AG04450 (cell line): ENCODE data around the gene PDZD2. TPM values are rescaled to one million over a fixed set of nuclear protein-coding genes. Genes with fewer than 3 reads are reported as not detected.

Experiments used
- CTCF ChIA-PET: fragments of 300-600, 350-600 bp; formaldehyde crosslinking; extraction: SDS; loops from one replicate; lab custom pipeline; 2022; ENCODE audit warnings: antibody characterized with exemption, inconsistent platforms; lab: Charles Lee
- POLR2A ChIA-PET: fragments of 350-600 bp; formaldehyde crosslinking; extraction: SDS; loops from one replicate; lab custom pipeline; 2021; ENCODE audit warnings: antibody characterized with exemption, inconsistent platforms; lab: Yijun Ruan, JAX
- DNase-seq: peaks from one replicate; pipeline ENCODE4 v3.0.0-alpha.2; 2011; ENCODE audit warnings: low read depth, low spot score
- H3K27ac ChIP-seq: one replicate; pipeline ENCODE4 v1.5.1; 2012; ENCODE audit warnings: low read depth, low read length, control low read depth
- H3K27me3 ChIP-seq: one replicate; pipeline ENCODE4 v1.6.0; 2012; ENCODE audit warnings: low read length; ENCODE audit not compliant: control insufficient read depth, insufficient read depth
- H3K4me3 ChIP-seq: 2 replicates; pipeline ENCODE4 v1.5.1; 2011; ENCODE audit warnings: mild to moderate bottlenecking, low read depth, low read length, control low read depth
- H3K9me3 ChIP-seq: 2 replicates; pipeline ENCODE4 v1.5.1; 2012; ENCODE audit warnings: low read length; ENCODE audit not compliant: control insufficient read depth, insufficient read depth
- CTCF ChIP-seq: IDR thresholded peaks from 2 replicates; pipeline ENCODE4 v1.5.1; 2011; ENCODE audit warnings: low read depth, low read length, control low read depth, inconsistent platforms
- polyA plus RNA-seq: library from polyadenylated mRNA; depleted of rRNA; stranded (reverse); fragments of >200 nt; gene quantifications from 2 replicates; pipeline ENCODE4 v1.2.3, GENCODE V29; 2011

PDZD2 gene
- polyA plus RNA-seq, 1 experiment: 0.40 TPM

- CTCF ChIA-PET: no interaction called here
- no peak for TF ChIP-seq CTCF
Observed at GRCh38 chr5:31641059-31641458, 2.1 kb downstream of the PDZD2 start.

GRCh38 chr5:31641575-31641974 lies 2.6 kb downstream of the PDZD2 start:
- H3K27me3 ChIP-seq: peaks cover 40% of the 10 kb centered on the region
- no peak for TF ChIP-seq CTCF

More at GRCh38 chr5:31641059-31641458, 2.1 kb downstream of the PDZD2 start:
- no peak for DNase-seq
- no peaks in the 10 kb centered on the region for H3K9me3 ChIP-seq
- peaks cover 36% of the 10 kb centered on the region for H3K27me3 ChIP-seq
- H3K4me3 ChIP-seq: no peak overlapping the region
- POLR2A ChIA-PET: no interaction called here
- H3K27ac ChIP-seq: no peak overlapping the region

GRCh38 chr5:31645420-31646081 lies 6.6 kb downstream of the PDZD2 start:
- no peak overlapping the region for H3K27ac ChIP-seq
- TF ChIP-seq CTCF: no peak
- no peak overlapping the region for H3K4me3 ChIP-seq
- ChIA-PET POLR2A (no interaction called here), CTCF (no interaction called here)
- H3K27me3 ChIP-seq: peaks cover 33% of the 10 kb centered on the region
- no peaks in the 10 kb centered on the region for H3K9me3 ChIP-seq
- DNase-seq: no peak

More at GRCh38 chr5:31641575-31641974, 2.6 kb downstream of the PDZD2 start:
- no peaks in the 10 kb centered on the region for H3K9me3 ChIP-seq
- H3K4me3 ChIP-seq: no peak overlapping the region
- CTCF ChIA-PET: no interaction called here
- POLR2A ChIA-PET: no interaction called here
- no peak overlapping the region for H3K27ac ChIP-seq
- no peak for DNase-seq

GRCh38 chr5:31648326-31648725 lies 9.4 kb downstream of the PDZD2 start:
- ChIA-PET CTCF (no interaction called here), POLR2A (no interaction called here)
- no peak overlapping the region for H3K27ac ChIP-seq
- no peaks in the 10 kb centered on the region for H3K9me3 ChIP-seq
- peaks cover 17% of the 10 kb centered on the region for H3K27me3 ChIP-seq
- TF ChIP-seq CTCF: no peak
- H3K4me3 ChIP-seq: no peak overlapping the region
- DNase-seq: no peak

GRCh38 chr5:31651241-31651640 lies 12.3 kb downstream of the PDZD2 start:
- ChIA-PET POLR2A (no interaction called here), CTCF (interaction anchor here (1.6 kb wide), 1 partner anchor 13 kb away, joined by 6 read pairs; no protein-coding TSS in a partner anchor)
- H3K27ac ChIP-seq: no peak overlapping the region
- H3K27me3 ChIP-seq: peaks cover 14% of the 10 kb centered on the region
- no peak for TF ChIP-seq CTCF
- DNase-seq: no peak
- H3K9me3 ChIP-seq: no peaks in the 10 kb centered on the region
- H3K4me3 ChIP-seq: no peak overlapping the region
